Thymus (tissue), 11 donors: ENCODE data around the gene HOXD13. TPM values are rescaled to one million over a fixed set of nuclear protein-coding genes. Genes with fewer than 3 reads are reported as not detected.

ENCODE experiments used
- DNase-seq, 9 donors: peaks; one replicate each; pipeline ENCODE4 v3.0.0-alpha.2; 2013; ENCODE audit warnings: low spot score in 9 of 9, low read depth in 6 of 9, missing footprints in 1 of 9
- H3K27ac ChIP-seq, 2 donors: one replicate each; pipeline ENCODE4 v1.5.1; 2013; ENCODE audit warnings: control low read depth in 1 of 2, low read depth in 1 of 2, low read length in 1 of 2, mild to moderate bottlenecking in 1 of 2, moderate library complexity in 1 of 2
- H3K27me3 ChIP-seq, 2 donors: one replicate each; pipeline ENCODE4 v1.5.1; 2013; ENCODE audit warnings: low read length in 1 of 2; ENCODE audit not compliant: control insufficient read depth in 2 of 2, insufficient read depth in 1 of 2
- H3K36me3 ChIP-seq, 2 donors: one replicate each; pipeline ENCODE4 v1.5.1; 2013; ENCODE audit warnings: low read length in 1 of 2, mild to moderate bottlenecking in 1 of 2, moderate library complexity in 1 of 2; ENCODE audit not compliant: control insufficient read depth in 2 of 2, insufficient read depth in 2 of 2
- H3K4me1 ChIP-seq, 2 donors: one replicate each; pipeline ENCODE4 v1.5.1; 2013; ENCODE audit warnings: low read length in 2 of 2; ENCODE audit not compliant: control insufficient read depth in 2 of 2, insufficient read depth in 2 of 2
- H3K4me3 ChIP-seq, 2 donors: one replicate each; pipeline ENCODE4 v1.5.1; 2013; ENCODE audit warnings: low read length in 2 of 2, control low read depth in 1 of 2, mild to moderate bottlenecking in 1 of 2
- H3K9me3 ChIP-seq, 2 donors: one replicate each; pipeline ENCODE4 v1.5.1; 2013; ENCODE audit warnings: low read length in 1 of 2, mild to moderate bottlenecking in 1 of 2; ENCODE audit not compliant: control insufficient read depth in 2 of 2, insufficient read depth in 1 of 2
- WGBS: extraction: QIAGEN DNeasy Blood & Tissue Kit; methylation state at CpG from one replicate; pipeline ENCODE4 v1.1.7; 2013; 5-methylcytosine and 5-hydroxymethylcytosine counted together
- polyA plus RNA-seq: library from polyadenylated mRNA; stranded (reverse); fragments of 200-250 nt; gene quantifications from one replicate; pipeline ENCODE4 v1.2.3, GENCODE V29; 2013
- total RNA-seq: library from RNA; stranded (reverse); fragments of 120-200 nt; gene quantifications from one replicate; pipeline ENCODE4 v1.2.4, GENCODE V29; 2013
- donor health status: healthy.

The HOXD13 gene
- total and polyA plus RNA-seq, 2 donors, result 0.11 TPM; not detected in 1

DNA sequence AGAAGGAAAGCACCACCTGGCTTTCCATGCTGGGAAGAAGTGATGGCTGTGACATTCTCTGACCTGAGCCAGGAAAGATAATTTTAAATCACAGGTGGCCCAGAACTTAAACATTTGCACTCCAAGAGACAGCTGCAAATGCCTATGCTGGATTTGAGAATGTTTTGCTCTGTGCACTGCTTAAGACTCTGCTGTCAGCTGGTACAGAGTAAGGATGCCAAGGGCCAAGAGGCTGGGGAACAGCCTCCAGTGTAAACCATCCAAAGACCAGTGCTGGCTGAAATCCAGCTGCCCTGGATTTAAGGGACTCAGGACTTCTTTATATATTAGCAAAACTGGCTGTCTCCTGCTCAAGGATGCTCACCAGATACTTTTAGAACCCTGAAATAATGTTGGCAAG, 40.9 kb downstream of the HOXD13 start:
- Histone ChIP-seq H3K4me1 (peaks cover 8 to 20% of the 10 kb centered on the region in 2 donors), H3K9me3 (peaks cover 0 to 10% of the 10 kb centered on the region in 2 donors), H3K27ac (no peak overlapping the region), H3K36me3 (no peaks in the 10 kb centered on the region), H3K4me3 (no peak overlapping the region), H3K27me3 (peaks cover 94 to 99% of the 10 kb centered on the region in 2 donors)
- DNase-seq, result no peak

DNA sequence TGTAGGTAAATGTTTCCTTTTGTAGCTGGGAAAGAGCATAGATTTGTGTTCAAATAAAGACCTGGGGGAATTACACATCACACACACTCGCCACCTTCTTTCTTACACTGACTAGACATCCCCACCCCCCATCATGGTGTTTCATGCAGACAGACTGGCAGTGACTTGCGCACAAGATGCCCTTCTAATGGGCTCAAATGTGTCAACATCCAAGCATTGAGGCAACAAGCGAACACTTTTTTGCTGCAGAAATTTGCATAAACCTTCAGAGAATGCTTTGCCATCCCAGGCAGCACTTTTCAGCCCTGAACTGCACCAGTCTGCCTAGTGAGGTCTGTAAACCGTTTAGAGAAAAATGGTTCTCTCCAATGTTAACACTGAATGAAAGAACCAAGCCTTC, 41.5 kb downstream of the HOXD13 start:
- peaks cover 0 to 7% of the 10 kb centered on the region in 2 donors for H3K9me3 ChIP-seq
- peaks cover 8 to 16% of the 10 kb centered on the region in 2 donors for H3K4me1 ChIP-seq
- H3K36me3 ChIP-seq, result no peaks in the 10 kb centered on the region
- H3K27ac ChIP-seq, result no peak overlapping the region
- no peak overlapping the region for H3K4me3 ChIP-seq
- WGBS, result 49% methylated on average over 4 of the region's 4 CpGs
- DNase-seq, result no peak
- peaks cover 94 to 99% of the 10 kb centered on the region in 2 donors for H3K27me3 ChIP-seq

DNA sequence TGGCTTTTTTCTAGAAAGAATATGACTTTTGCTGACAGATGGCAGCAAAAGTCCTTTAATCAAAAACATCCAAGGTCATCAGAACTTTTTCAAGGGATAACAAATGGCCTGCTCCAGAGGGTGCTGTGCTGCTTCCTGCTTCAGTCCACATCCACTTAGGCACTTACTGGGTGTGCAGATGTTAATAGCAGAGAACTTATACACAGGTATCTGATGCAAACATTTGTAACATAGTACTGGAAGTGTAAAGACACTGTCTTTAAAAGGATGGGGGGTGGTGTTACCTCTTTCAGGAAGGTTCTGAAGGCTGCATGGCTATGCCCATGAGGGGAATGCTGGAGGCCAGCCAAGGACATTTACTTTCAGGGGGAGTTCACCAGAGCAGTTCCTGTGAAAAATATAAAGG, 42.5 kb downstream of the HOXD13 start:
- no peak overlapping the region for H3K27ac ChIP-seq
- peaks cover 0 to 9% of the 10 kb centered on the region in 2 donors for H3K9me3 ChIP-seq
- no peak for DNase-seq
- H3K4me1 ChIP-seq, result peaks cover 8 to 20% of the 10 kb centered on the region in 2 donors
- peaks cover 94 to 100% of the 10 kb centered on the region in 2 donors for H3K27me3 ChIP-seq
- no peaks in the 10 kb centered on the region for H3K36me3 ChIP-seq
- H3K4me3 ChIP-seq, result no peak overlapping the region

- 4% methylated on average over 71 of the region's 71 CpGs for WGBS
- no peaks in the 10 kb centered on the region for H3K36me3 ChIP-seq
- no peak overlapping the region for H3K27ac ChIP-seq
- H3K27me3 ChIP-seq, result peaks cover 94 to 100% of the 10 kb centered on the region in 2 donors
- H3K9me3 ChIP-seq, result peaks cover 1 to 17% of the 10 kb centered on the region in 2 donors
- peaks cover 2 to 30% of the 10 kb centered on the region in 2 donors for H3K4me1 ChIP-seq
- H3K4me3 ChIP-seq, result no peak overlapping the region
- no peak for DNase-seq
Measured at GRCh38 chr2:176136374-176137251, 44.1 kb downstream of the HOXD13 start.

- Histone ChIP-seq H3K36me3 (no peaks in the 10 kb centered on the region), H3K9me3 (peaks cover 1 to 17% of the 10 kb centered on the region in 2 donors), H3K27me3 (peaks cover 94 to 100% of the 10 kb centered on the region in 2 donors), H3K27ac (no peak overlapping the region), H3K4me1 (peaks cover 2 to 30% of the 10 kb centered on the region in 2 donors), H3K4me3 (no peak overlapping the region)
- DNase-seq, result no peak
- 17% methylated on average over 2 of the region's 2 CpGs for WGBS
Measured at GRCh38 chr2:176137252-176137580, 44.7 kb downstream of the HOXD13 start.

- Histone ChIP-seq H3K4me1 (peaks cover 2 to 26% of the 10 kb centered on the region in 2 donors), H3K27me3 (peaks cover 89 to 100% of the 10 kb centered on the region in 2 donors), H3K9me3 (peaks cover 1 to 17% of the 10 kb centered on the region in 2 donors), H3K4me3 (no peak overlapping the region), H3K27ac (no peak overlapping the region), H3K36me3 (no peaks in the 10 kb centered on the region)
- no peak for DNase-seq
- WGBS, result 49% methylated on average over 8 of the region's 8 CpGs
Measured at GRCh38 chr2:176137906-176138305, 45.4 kb downstream of the HOXD13 start.

GRCh38 chr2:176138526-176138922, 46.0 kb downstream of the HOXD13 start:
- peaks cover 1 to 17% of the 10 kb centered on the region in 2 donors for H3K9me3 ChIP-seq
- H3K36me3 ChIP-seq, result no peaks in the 10 kb centered on the region
- H3K27ac ChIP-seq, result no peak overlapping the region
- H3K4me3 ChIP-seq, result peak overlapping the region in 1 of 2 donors; percentile 18
- peaks cover 89 to 100% of the 10 kb centered on the region in 2 donors for H3K27me3 ChIP-seq
- peaks cover 2 to 26% of the 10 kb centered on the region in 2 donors for H3K4me1 ChIP-seq
- 12% methylated on average over 14 of the region's 14 CpGs for WGBS
- no peak for DNase-seq

DNA sequence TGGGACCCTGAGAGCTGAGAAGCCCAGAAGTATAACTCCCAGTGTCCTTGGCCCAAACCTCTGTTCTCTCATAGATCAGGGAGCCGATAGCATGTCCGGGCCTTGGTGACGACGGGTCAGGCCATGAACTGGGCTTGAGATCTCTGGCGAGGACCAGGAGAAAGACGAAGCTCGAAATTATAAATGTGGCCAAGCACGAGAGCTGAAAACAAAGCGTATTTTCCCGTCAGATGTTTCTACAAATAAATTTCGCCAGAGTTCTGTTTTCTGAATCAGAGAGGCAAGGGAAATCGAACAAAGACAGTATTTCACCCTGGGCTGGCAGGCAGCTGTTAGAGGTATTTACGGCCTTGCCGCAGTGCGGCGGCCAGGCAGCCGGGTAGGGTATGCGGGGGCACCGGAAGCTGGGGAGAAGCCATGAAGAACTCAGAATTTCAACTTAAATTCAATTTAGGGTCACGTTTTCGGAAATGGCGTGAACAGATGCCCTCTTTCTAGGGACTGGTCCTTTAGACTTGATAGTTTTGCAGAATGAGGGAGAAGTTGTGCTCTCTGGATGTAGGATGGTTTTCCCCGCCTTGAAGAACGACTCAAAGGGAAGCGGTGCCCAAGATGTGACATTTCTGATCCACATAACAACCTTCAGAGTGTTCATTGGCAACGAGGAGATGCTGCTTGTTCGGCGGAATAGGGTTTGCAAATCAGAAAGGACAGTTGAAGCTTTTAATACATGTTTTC, 46.6 kb downstream of the HOXD13 start:
- peaks cover 89 to 99% of the 10 kb centered on the region in 2 donors for H3K27me3 ChIP-seq
- DNase-seq, result peak in 1 of 9 donors; percentile 34
- no peaks in the 10 kb centered on the region for H3K36me3 ChIP-seq
- WGBS, result 9% methylated on average over 28 of the region's 28 CpGs
- peaks cover 2 to 26% of the 10 kb centered on the region in 2 donors for H3K4me1 ChIP-seq
- peak overlapping the region in 1 of 2 donors; percentile 18 for H3K4me3 ChIP-seq
- H3K27ac ChIP-seq, result peak overlapping the region; percentile 18 to 30
- peaks cover 1 to 17% of the 10 kb centered on the region in 2 donors for H3K9me3 ChIP-seq
